Stimulated activated CD8-positive, alpha-beta memory T cell treated with anti-CD3 and anti-CD28 coated beads, Interleukin-15, amount 100 ng/mL, for 48 hours (primary cell): Measurements from ENCODE around the gene BBS9.
"Not testable (repeated sequence)": the region's sequence is repeated elsewhere in the genome, so short reads cannot be mapped to it uniquely, and the experiment has no call there.

Experiments used
- DNase-seq, 2 donors: peaks; one replicate each; pipeline ENCODE4 v3.0.0-alpha.2; 2020; ENCODE audit warnings: low read depth in 2 of 2

BBS9 gene

GRCh38 chr7:33196221-33196620 lies 66.9 kb downstream of the BBS9 start:
- no peak for DNase-seq

- no peak for DNase-seq
Measured at GRCh38 chr7:33200282-33200681, 70.9 kb downstream of the BBS9 start.

DNA sequence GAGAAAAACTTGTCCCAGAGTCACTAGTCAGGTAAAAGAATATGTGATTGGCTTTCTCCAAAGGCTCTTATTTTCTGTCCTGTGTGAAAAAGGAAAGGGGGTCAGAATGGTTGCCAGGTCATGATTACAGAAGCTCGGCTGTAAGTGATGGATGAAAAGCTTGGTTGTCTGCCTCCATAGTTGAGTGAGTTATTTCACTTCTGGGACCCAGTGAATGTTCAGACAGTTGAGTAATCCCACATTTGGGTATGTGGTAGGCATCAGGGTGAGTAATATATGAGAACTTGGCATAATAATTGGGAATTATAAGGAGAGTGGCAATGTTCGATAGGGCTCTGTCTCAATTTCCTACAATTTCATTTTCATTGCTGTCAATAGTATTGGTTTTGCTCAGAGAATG lies 72.5 kb downstream of the BBS9 start:
- no peak for DNase-seq

- DNase-seq, result no peak
Measured at GRCh38 chr7:33210958-33211357, 81.6 kb downstream of the BBS9 start.

GRCh38 chr7:33212144-33212543 lies 82.8 kb downstream of the BBS9 start:
- DNase-seq, result no peak

GRCh38 chr7:33215992-33216391 lies 86.6 kb downstream of the BBS9 start:
- no peak for DNase-seq

DNA sequence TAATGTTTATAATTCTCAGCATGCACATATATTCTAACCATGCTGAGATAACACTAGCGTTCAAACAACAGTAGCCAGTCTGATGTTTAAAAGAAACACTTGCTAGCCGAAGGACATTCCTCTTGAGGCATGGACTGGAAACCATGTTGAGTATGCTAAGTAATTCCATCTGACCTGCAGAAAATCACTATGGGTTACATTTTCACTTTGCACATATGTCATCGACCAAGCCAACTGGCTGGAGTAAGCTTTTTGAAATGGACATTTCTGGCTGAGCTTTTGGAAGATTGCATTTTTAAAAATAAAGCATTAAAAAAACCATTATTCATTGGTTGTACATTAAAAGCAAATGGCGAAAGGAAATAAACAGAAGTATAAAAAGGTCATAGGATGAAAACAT lies 88.2 kb downstream of the BBS9 start:
- DNase-seq, result no peak

GRCh38 chr7:33218841-33219535 lies 89.6 kb downstream of the BBS9 start:
- DNase-seq, result not testable (repeated sequence)

- no peak for DNase-seq
Measured at GRCh38 chr7:33220231-33220630, 90.9 kb downstream of the BBS9 start.

GRCh38 chr7:33221390-33221789 lies 92.0 kb downstream of the BBS9 start:
- DNase-seq, result no peak

- DNase-seq, result no peak
Measured at GRCh38 chr7:33232632-33233145, 103.3 kb downstream of the BBS9 start.

GRCh38 chr7:33233659-33234058 lies 104.3 kb downstream of the BBS9 start:
- DNase-seq, result no peak

- no peak for DNase-seq
Measured at GRCh38 chr7:33237036-33237435, 107.7 kb downstream of the BBS9 start.

GRCh38 chr7:33243319-33243881 lies 114.0 kb downstream of the BBS9 start:
- no peak for DNase-seq

- no peak for DNase-seq
Measured at GRCh38 chr7:33248671-33249070, 119.3 kb downstream of the BBS9 start.

DNA sequence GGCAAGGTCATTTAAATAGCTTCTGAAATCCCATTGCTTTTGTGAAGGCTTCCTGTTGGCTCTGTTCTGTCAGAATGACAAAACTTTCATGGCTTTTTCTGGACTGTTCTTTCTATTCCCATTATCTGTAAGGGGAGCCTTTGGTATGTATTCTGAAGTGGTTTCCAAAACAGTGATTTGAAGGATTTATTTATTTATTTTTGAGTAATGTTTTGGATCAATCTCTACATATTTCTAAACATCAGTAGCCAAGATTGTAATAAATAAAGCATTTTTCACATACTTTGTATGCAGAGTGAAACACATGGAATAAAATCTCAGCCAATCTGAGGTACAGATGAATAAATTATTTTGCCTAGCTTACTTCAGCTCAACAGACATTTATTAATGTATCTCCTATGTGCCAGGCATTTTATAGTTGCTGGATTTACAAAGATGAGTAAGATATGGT lies 121.1 kb downstream of the BBS9 start:
- no peak for DNase-seq

DNA sequence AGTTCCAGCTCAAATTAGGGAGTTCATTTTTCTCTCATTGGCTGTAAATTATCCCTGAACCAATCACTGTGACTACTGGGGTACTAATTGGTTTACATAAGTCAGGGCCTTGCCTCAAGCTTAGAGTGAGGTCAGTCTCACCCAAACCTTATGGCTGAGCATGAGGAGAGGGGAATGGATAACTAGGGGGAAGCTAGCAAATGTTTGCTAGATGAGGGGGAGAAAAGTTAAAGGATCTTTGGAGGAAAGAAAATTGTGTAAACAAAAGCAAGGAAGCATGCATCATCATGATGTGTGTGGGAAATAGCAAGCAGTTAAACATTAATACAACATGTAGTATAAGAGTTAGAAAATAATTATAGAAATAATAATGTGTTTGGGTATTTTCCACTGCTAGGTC lies 121.9 kb downstream of the BBS9 start:
- DNase-seq, result no peak

- DNase-seq, result no peak
Measured at GRCh38 chr7:33258491-33258951, 129.2 kb downstream of the BBS9 start.

GRCh38 chr7:33261585-33261984 lies 132.2 kb downstream of the BBS9 start:
- DNase-seq, result no peak

DNA sequence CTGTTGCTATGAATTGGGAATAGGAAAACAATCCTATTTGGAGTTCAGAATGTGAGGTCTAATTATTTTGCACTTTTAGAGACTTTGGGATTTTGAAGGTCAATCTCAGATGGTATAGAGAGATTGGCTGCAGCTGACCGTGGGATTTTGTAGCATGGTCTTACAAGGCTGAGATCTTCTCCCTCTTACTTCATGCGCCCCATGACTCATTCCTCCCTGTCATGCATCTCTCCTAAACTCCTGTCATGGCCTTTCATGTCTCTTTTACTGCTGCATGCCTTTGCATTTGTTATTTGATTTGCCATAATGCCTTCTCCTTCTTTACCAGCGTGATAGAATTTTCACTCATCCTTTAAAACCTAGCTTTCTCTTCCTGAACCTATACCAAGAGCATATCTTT lies 133.1 kb downstream of the BBS9 start:
- no peak for DNase-seq

DNA sequence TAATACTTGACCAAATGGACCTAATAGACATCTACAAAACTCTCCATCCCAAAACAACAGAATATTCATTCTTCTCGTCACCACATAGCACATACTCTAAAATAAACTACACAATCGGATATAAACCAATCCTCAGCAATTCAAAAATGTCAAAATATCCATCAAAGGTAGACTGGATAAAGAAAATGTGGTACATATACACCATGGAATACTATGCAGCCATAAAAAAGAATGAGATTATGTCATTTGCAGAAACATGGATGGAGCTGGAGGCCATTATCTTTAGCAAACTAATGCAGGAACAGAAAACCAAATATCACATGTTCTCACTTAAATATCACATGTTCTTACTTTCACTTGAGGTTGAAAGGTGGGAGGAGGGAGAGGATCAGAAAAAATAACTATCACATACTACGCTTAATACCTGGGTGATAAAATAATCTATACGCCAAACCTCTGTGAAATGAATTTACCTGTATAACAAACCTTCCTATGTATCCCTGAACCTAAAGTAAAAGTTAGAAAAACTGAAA lies 142.5 kb downstream of the BBS9 start:
- not testable (repeated sequence) for DNase-seq

DNA sequence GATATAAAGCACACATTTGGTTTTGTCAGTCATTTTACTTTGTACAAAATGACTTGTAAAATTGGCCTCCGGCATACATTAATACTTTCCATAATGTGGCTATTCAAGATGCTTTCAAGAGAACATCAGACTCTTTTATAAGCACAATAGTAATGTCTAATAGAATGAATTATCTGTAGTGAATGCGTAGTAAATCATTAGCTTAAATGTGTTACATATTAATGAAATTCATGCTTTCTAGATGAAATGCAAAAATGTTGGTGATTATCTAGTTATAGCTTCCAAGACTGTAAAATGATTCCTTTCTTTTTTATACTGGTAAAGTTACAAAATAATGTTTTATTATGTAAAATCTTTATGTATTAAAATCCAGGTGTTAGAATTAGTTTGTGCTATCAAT lies 144.0 kb downstream of the BBS9 start:
- DNase-seq, result no peak

GRCh38 chr7:33276325-33276724 lies 147.0 kb downstream of the BBS9 start:
- no peak for DNase-seq
